ENCODE data around the gene EYA4. TPM values are rescaled to one million over a fixed set of nuclear protein-coding genes. Genes with fewer than 3 reads are reported as not detected.

Gene EYA4
- total RNA-seq, 2 experiments from 2014 or later: not detected

- H3K27ac ChIP-seq (ENCODE audit: low read depth in 1 of 2, low read length in 2 of 2): no peak overlapping the region
- no peak overlapping the region for H3K4me3 ChIP-seq (ENCODE audit: low read length)
- peaks cover 19 to 58% of the 10 kb centered on the region in 2 experiments for H3K27me3 ChIP-seq (ENCODE audit: control insufficient read depth in 1 of 2, insufficient read depth in 2 of 2, low read length in 2 of 2)
- Mint-ChIP-seq H3K27me3 (peaks cover 82% of the 10 kb centered on the region), H3K4me1 (ENCODE audit: low read depth) (peaks cover 11% of the 10 kb centered on the region), H3K4me3 (no peak overlapping the region), H3K27ac (no peak overlapping the region), H3K36me3 (ENCODE audit: low read depth) (no peaks in the 10 kb centered on the region), H3K9me3 (no peaks in the 10 kb centered on the region)
- CTCF ChIA-PET: no interaction called here
- DNase-seq: no peak
- POLR2A ChIA-PET: no interaction called here
- H3K36me3 ChIP-seq (ENCODE audit: insufficient read depth, low read length): no peaks in the 10 kb centered on the region
- peaks cover 0 to 18% of the 10 kb centered on the region in 2 experiments for H3K9me3 ChIP-seq (ENCODE audit: control insufficient read depth in 1 of 2, insufficient read depth in 1 of 2, low read length in 2 of 2)
- H3K4me1 ChIP-seq (ENCODE audit: insufficient read depth, low read length): no peaks in the 10 kb centered on the region
- no peak for ATAC-seq (ENCODE audit: poor library complexity)
- no peak for TF ChIP-seq CTCF (IDR thresholded peaks at IDR 0.05)
- intact Hi-C loops (cut with DNase I, micrococcal nuclease): no loop called here
These were observed 2.7 kb downstream of the EYA4 start for GRCh38 chr6:133243723-133244305.

GRCh38 chr6:133244519-133244918 lies 3.4 kb downstream of the EYA4 start:
- no peaks in the 10 kb centered on the region for H3K36me3 Mint-ChIP-seq (ENCODE audit: low read depth)
- H3K27ac Mint-ChIP-seq: no peak overlapping the region
- Histone ChIP-seq H3K27me3 (ENCODE audit: control insufficient read depth in 1 of 2, insufficient read depth in 2 of 2, low read length in 2 of 2) (peaks cover 17 to 56% of the 10 kb centered on the region in 2 experiments), H3K9me3 (ENCODE audit: control insufficient read depth in 1 of 2, insufficient read depth in 1 of 2, low read length in 2 of 2) (peaks cover 0 to 18% of the 10 kb centered on the region in 2 experiments), H3K36me3 (ENCODE audit: insufficient read depth, low read length) (no peaks in the 10 kb centered on the region), H3K4me3 (ENCODE audit: low read length) (no peak overlapping the region), H3K27ac (ENCODE audit: low read depth in 1 of 2, low read length in 2 of 2) (no peak overlapping the region), H3K4me1 (ENCODE audit: insufficient read depth, low read length) (no peaks in the 10 kb centered on the region)
- intact Hi-C loops (cut with DNase I, micrococcal nuclease): no loop called here
- H3K4me3 Mint-ChIP-seq: no peak overlapping the region
- DNase-seq: no peak
- ATAC-seq (ENCODE audit: poor library complexity): no peak
- CTCF ChIA-PET: no interaction called here
- POLR2A ChIA-PET: no interaction called here
- H3K4me1 Mint-ChIP-seq (ENCODE audit: low read depth): peaks cover 11% of the 10 kb centered on the region
- TF ChIP-seq CTCF (IDR thresholded peaks at IDR 0.05): no peak
- H3K27me3 Mint-ChIP-seq: peaks cover 83% of the 10 kb centered on the region
- no peaks in the 10 kb centered on the region for H3K9me3 Mint-ChIP-seq

- Mint-ChIP-seq H3K27ac (no peak overlapping the region), H3K27me3 (peaks cover 83% of the 10 kb centered on the region), H3K36me3 (ENCODE audit: low read depth) (no peaks in the 10 kb centered on the region), H3K4me1 (ENCODE audit: low read depth) (peaks cover 11% of the 10 kb centered on the region), H3K9me3 (no peaks in the 10 kb centered on the region), H3K4me3 (no peak overlapping the region)
- Histone ChIP-seq H3K27ac (ENCODE audit: low read depth in 1 of 2, low read length in 2 of 2) (no peak overlapping the region), H3K9me3 (ENCODE audit: control insufficient read depth in 1 of 2, insufficient read depth in 1 of 2, low read length in 2 of 2) (peaks cover 0 to 18% of the 10 kb centered on the region in 2 experiments), H3K4me1 (ENCODE audit: insufficient read depth, low read length) (no peaks in the 10 kb centered on the region), H3K36me3 (ENCODE audit: insufficient read depth, low read length) (no peaks in the 10 kb centered on the region), H3K27me3 (ENCODE audit: control insufficient read depth in 1 of 2, insufficient read depth in 2 of 2, low read length in 2 of 2) (peaks cover 16 to 52% of the 10 kb centered on the region in 2 experiments), H3K4me3 (ENCODE audit: low read length) (no peak overlapping the region)
- no peak for TF ChIP-seq CTCF (IDR thresholded peaks at IDR 0.05)
- intact Hi-C loops (cut with DNase I, micrococcal nuclease): no loop called here
- ATAC-seq (ENCODE audit: poor library complexity) (no peak), DNase-seq (no peak)
- ChIA-PET CTCF (no interaction called here), POLR2A (no interaction called here)
These were observed 3.9 kb downstream of the EYA4 start for GRCh38 chr6:133245007-133245406.
